ENCODE data around the gene CYBC1. TPM values are rescaled to one million over a fixed set of nuclear protein-coding genes. Genes with fewer than 3 reads are reported as not detected.

Gene CYBC1
- polyA plus RNA-seq, 1 donor (not counting 4 experiments of a cell fraction or from before 2014, with no cell fraction given), result 30.2 TPM

DNA sequence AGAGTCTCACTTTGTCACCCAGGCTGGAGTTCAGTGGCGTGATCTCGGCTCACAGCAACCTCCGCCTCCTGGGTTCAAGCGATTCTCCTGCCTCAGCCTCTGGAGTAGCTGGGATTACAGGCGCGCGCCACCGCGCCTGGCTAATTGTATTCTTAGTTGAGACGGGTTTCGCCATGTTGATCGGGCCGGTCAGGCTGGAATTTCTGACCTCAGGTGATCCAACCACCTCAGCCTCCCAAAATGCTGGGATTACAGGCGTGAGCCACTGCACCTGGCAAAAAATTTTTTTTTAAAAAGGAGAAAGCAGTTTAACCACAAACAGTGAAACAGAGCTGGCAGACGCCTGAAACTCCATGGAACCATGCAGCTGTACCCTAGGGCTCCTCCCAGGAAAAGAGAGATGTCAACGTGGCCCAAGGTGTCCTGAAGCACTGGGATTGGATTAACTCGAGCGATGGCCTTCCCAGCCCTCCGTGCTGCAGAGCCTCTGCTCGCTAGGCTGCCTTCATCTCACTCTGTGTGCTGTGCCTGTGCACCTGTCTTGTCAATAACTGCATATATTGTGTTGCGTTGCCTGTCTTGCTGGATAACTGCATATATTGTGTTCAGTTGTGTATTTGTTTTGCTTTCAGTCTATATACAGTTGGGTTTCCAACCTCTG, 39.4 kb upstream of the CYBC1 start:
- FAIRE-seq (no peak), DNase-seq (ENCODE audit: low read depth, low spot score) (no peak)
- Histone ChIP-seq H3K27ac (ENCODE audit: control insufficient read depth, insufficient read depth, low read length) (no peak overlapping the region), H2AFZ (ENCODE audit: control insufficient read depth, low read length) (no peak overlapping the region), H3K9ac (ENCODE audit: control insufficient read depth, extremely low read depth, insufficient read depth, low read length) (no peak overlapping the region), H3K9me3 (ENCODE audit: control insufficient read depth, low read depth, low read length) (no peaks in the 10 kb centered on the region), H3K4me2 (ENCODE audit: control insufficient read depth, extremely low read depth, insufficient read depth, low read depth, low read length) (no peak overlapping the region), H3K4me1 (ENCODE audit: control insufficient read depth, extremely low read depth, insufficient read depth, low read length) (peaks cover 27% of the 10 kb centered on the region), H3K9me1 (ENCODE audit: control insufficient read depth, extremely low read depth, insufficient read depth, low read length) (no peaks in the 10 kb centered on the region), H3K27me3 (ENCODE audit: control insufficient read depth, extremely low read depth, insufficient read depth, low read length) (no peaks in the 10 kb centered on the region), H3K79me2 (ENCODE audit: control insufficient read depth, insufficient read depth, low read length) (no peaks in the 10 kb centered on the region), H3K4me3 (ENCODE audit: control insufficient read depth in 2 of 3, extremely low read depth in 1 of 3, insufficient read depth in 2 of 3, low read depth in 1 of 3, low read length in 3 of 3) (no peak overlapping the region), H4K20me1 (ENCODE audit: control insufficient read depth, extremely low read depth, insufficient read depth, low read length) (no peaks in the 10 kb centered on the region), H3K36me3 (ENCODE audit: control insufficient read depth in 2 of 2, extremely low read depth in 1 of 2, insufficient read depth in 2 of 2, low read length in 2 of 2) (peaks cover 0 to 5% of the 10 kb centered on the region in 2 experiments)
- no peak for TF ChIP-seq EZH2 (IDR thresholded peaks at IDR 0.05; ENCODE audit: low read length)
- TF ChIP-seq, protein P1, sequence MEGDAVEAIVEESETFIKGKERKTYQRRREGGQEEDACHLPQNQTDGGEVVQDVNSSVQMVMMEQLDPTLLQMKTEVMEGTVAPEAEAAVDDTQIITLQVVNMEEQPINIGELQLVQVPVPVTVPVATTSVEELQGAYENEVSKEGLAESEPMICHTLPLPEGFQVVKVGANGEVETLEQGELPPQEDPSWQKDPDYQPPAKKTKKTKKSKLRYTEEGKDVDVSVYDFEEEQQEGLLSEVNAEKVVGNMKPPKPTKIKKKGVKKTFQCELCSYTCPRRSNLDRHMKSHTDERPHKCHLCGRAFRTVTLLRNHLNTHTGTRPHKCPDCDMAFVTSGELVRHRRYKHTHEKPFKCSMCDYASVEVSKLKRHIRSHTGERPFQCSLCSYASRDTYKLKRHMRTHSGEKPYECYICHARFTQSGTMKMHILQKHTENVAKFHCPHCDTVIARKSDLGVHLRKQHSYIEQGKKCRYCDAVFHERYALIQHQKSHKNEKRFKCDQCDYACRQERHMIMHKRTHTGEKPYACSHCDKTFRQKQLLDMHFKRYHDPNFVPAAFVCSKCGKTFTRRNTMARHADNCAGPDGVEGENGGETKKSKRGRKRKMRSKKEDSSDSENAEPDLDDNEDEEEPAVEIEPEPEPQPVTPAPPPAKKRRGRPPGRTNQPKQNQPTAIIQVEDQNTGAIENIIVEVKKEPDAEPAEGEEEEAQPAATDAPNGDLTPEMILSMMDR (optimal IDR thresholded peaks at IDR 0.05 in 1 of 3, IDR thresholded peaks at IDR 0.05 in 1 of 3, conservative IDR thresholded peaks at IDR 0.05 in 1 of 3; ENCODE audit: extremely low read depth in 1 of 3, insufficient read depth in 2 of 3, low read length in 3 of 3), result no peak
- dilution Hi-C loops (cut with MboI; ENCODE audit: extremely low pct_ligation_motif_present, low sequenced_read_pairs), result no loop called here

DNA sequence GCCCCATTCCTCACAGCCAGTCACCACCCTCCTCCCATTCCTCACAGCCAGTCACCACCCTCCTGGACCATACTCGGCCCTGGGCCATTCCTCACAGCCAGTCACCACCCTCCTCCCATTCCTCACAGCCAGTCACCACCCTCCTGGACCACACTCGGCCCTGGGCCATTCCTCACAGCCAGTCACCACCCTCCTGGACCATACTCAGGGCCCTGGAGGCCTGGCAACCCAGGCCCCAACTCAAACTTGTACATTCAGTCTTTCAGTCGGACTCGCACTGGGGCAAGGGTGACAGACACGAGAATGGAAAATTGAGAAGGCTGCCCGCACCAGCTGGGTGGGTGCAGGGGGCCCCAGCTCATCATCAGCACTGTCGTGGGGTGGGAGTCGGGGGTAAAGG, 38.6 kb upstream of the CYBC1 start:
- Histone ChIP-seq H3K9ac (ENCODE audit: control insufficient read depth, extremely low read depth, insufficient read depth, low read length) (no peak overlapping the region), H2AFZ (ENCODE audit: control insufficient read depth, low read length) (no peak overlapping the region), H3K4me2 (ENCODE audit: control insufficient read depth, extremely low read depth, insufficient read depth, low read depth, low read length) (no peak overlapping the region), H4K20me1 (ENCODE audit: control insufficient read depth, extremely low read depth, insufficient read depth, low read length) (no peaks in the 10 kb centered on the region), H3K9me1 (ENCODE audit: control insufficient read depth, extremely low read depth, insufficient read depth, low read length) (no peaks in the 10 kb centered on the region), H3K36me3 (ENCODE audit: control insufficient read depth in 2 of 2, extremely low read depth in 1 of 2, insufficient read depth in 2 of 2, low read length in 2 of 2) (peaks cover 0 to 6% of the 10 kb centered on the region in 2 experiments), H3K27ac (ENCODE audit: control insufficient read depth, insufficient read depth, low read length) (no peak overlapping the region), H3K4me1 (ENCODE audit: control insufficient read depth, extremely low read depth, insufficient read depth, low read length) (peaks cover 23% of the 10 kb centered on the region), H3K27me3 (ENCODE audit: control insufficient read depth, extremely low read depth, insufficient read depth, low read length) (no peaks in the 10 kb centered on the region), H3K9me3 (ENCODE audit: control insufficient read depth, low read depth, low read length) (no peaks in the 10 kb centered on the region), H3K4me3 (ENCODE audit: control insufficient read depth in 2 of 3, extremely low read depth in 1 of 3, insufficient read depth in 2 of 3, low read depth in 1 of 3, low read length in 3 of 3) (no peak overlapping the region), H3K79me2 (ENCODE audit: control insufficient read depth, insufficient read depth, low read length) (no peaks in the 10 kb centered on the region)
- DNase-seq (ENCODE audit: low read depth, low spot score) (no peak), FAIRE-seq (peak; percentile 62)
- TF ChIP-seq, protein P1 (optimal IDR thresholded peaks at IDR 0.05 in 1 of 3, IDR thresholded peaks at IDR 0.05 in 1 of 3, conservative IDR thresholded peaks at IDR 0.05 in 1 of 3; ENCODE audit: extremely low read depth in 1 of 3, insufficient read depth in 2 of 3, low read length in 3 of 3), result no peak
- TF ChIP-seq EZH2 (IDR thresholded peaks at IDR 0.05; ENCODE audit: low read length), result no peak
- dilution Hi-C loops (cut with MboI; ENCODE audit: extremely low pct_ligation_motif_present, low sequenced_read_pairs), result no loop called here

Data from keratinocyte (primary cell).